MM.1S (cell line): ENCODE results near the gene SLC35E4.

Source experiments
- DNase-seq: peaks from one replicate; pipeline ENCODE4 v3.0.0-alpha.2; 2015
- H2AFZ ChIP-seq: fragments of 300-600 bp; sonication (generic); 2 replicates; pipeline ENCODE4 v1.6.0; 2016; ENCODE audit warnings: antibody characterized with exemption, low read length
- H3F3A ChIP-seq: fragments of 300-600 bp; sonication (generic); 2 replicates; pipeline ENCODE4 v1.6.1; 2016; ENCODE audit warnings: mild to moderate bottlenecking, antibody characterized with exemption, low read length, moderate library complexity, mixed read lengths; ENCODE audit not compliant: insufficient read depth
- H3K27ac ChIP-seq: fragments of 300-600 bp; sonication (generic); 2 replicates; pipeline ENCODE4 v1.5.1; 2016; ENCODE audit warnings: mild to moderate bottlenecking, low read length
- H3K27me3 ChIP-seq: fragments of 300-600 bp; sonication (generic); replicated peaks from 2 replicates; pipeline ENCODE4 v1.6.0; 2016; ENCODE audit warnings: low read length; ENCODE audit not compliant: insufficient read depth
- H3K36me3 ChIP-seq: fragments of 300-600 bp; sonication (generic); replicated peaks from 2 replicates; pipeline ENCODE4 v1.6.1; 2016; ENCODE audit warnings: mild to moderate bottlenecking, low read length, mixed read lengths; ENCODE audit not compliant: insufficient read depth
- H3K4me1 ChIP-seq: fragments of 300-600 bp; sonication (generic); 2 replicates; pipeline ENCODE4 v1.6.1; 2016; ENCODE audit warnings: low read length, mixed read lengths
- H3K4me2 ChIP-seq: fragments of 300-600 bp; sonication (generic); 2 replicates; pipeline ENCODE4 v1.6.0; 2016; ENCODE audit warnings: low read depth, low read length
- H3K4me3 ChIP-seq: fragments of 300-600 bp; sonication (generic); 2 replicates; pipeline ENCODE4 v1.5.1; 2016; ENCODE audit warnings: low read length, mixed read lengths
- H3K79me2 ChIP-seq: fragments of 300-600 bp; sonication (generic); 2 replicates; pipeline ENCODE4 v1.6.1; 2016; ENCODE audit warnings: mixed run types, low read length, mixed read lengths
- H3K9ac ChIP-seq: fragments of 300-600 bp; sonication (generic); 2 replicates; pipeline ENCODE4 v1.6.1; 2016; ENCODE audit warnings: low read length, mixed read lengths
- H3K9me2 ChIP-seq: fragments of 300-600 bp; sonication (generic); replicated peaks from 2 replicates; pipeline ENCODE4 v1.6.1; 2016; ENCODE audit warnings: mild to moderate bottlenecking, low read length, mixed read lengths; ENCODE audit not compliant: insufficient read depth
- H3K9me3 ChIP-seq: fragments of 300-600 bp; sonication (generic); replicated peaks from 2 replicates; pipeline ENCODE4 v1.6.1; 2016; ENCODE audit warnings: mild to moderate bottlenecking, low read length, mixed read lengths; ENCODE audit not compliant: insufficient read depth
- H4K20me1 ChIP-seq: fragments of 300-600 bp; sonication (generic); 2 replicates; pipeline ENCODE4 v1.6.1; 2016; ENCODE audit warnings: mild to moderate bottlenecking, low read length, moderate library complexity, mixed read lengths; ENCODE audit not compliant: insufficient read depth
- CTCF ChIP-seq: fragments of 300-600 bp; sonication (generic); IDR thresholded peaks from 2 replicates; pipeline ENCODE4 v1.5.1; 2016; ENCODE audit warnings: antibody characterized with exemption, low read length, mixed read lengths
- EZH2 ChIP-seq: fragments of 300-600 bp; sonication (generic); optimal IDR thresholded peaks from 2 replicates; pipeline ENCODE3; 2017; ENCODE audit warnings: low read depth, mild to moderate bottlenecking, antibody characterized with exemption, low read length, mixed read lengths
- EZH2phosphoT487 ChIP-seq: fragments of 300-600 bp; sonication (generic); IDR thresholded peaks from 2 replicates; pipeline ENCODE4 v1.6.1; 2018; ENCODE audit warnings: antibody characterized with exemption, low read length

SLC35E4 gene

GRCh38 chr22:30607939-30608338 is 27.6 kb upstream of the SLC35E4 start:
- peak overlapping the region; percentile 98 for H3K4me2 ChIP-seq
- no peaks in the 10 kb centered on the region for H4K20me1 ChIP-seq
- H3K4me1 ChIP-seq, result peaks cover 44% of the 10 kb centered on the region
- H3K79me2 ChIP-seq, result peaks cover 17% of the 10 kb centered on the region
- no peaks in the 10 kb centered on the region for H3K27me3 ChIP-seq
- H3K4me3 ChIP-seq, result 0 out of 2 replicates have a peak overlapping the region, but pooled peaks have one; percentile 75
- peak overlapping the region; percentile 90; the same call in 1 of the 2 replicates for H3K27ac ChIP-seq
- peaks cover 37% of the 10 kb centered on the region for H3F3A ChIP-seq
- H2AFZ ChIP-seq, result no peak overlapping the region
- 0 out of 2 replicates have a peak overlapping the region, but pooled peaks have one; percentile 11 for H3K9ac ChIP-seq
- no peaks in the 10 kb centered on the region for H3K36me3 ChIP-seq
- no peak for DNase-seq
- no peaks in the 10 kb centered on the region for H3K9me3 ChIP-seq
- no peaks in the 10 kb centered on the region for H3K9me2 ChIP-seq
- TF ChIP-seq EZH2, result no peak
- no peak for TF ChIP-seq CTCF
- no peak for TF ChIP-seq EZH2phosphoT487

- Histone ChIP-seq H3K4me1 (peaks cover 44% of the 10 kb centered on the region), H3K4me2 (peak overlapping the region; percentile 98), H3K27me3 (no peaks in the 10 kb centered on the region), H4K20me1 (no peaks in the 10 kb centered on the region), H3K9me3 (no peaks in the 10 kb centered on the region), H3K9me2 (no peaks in the 10 kb centered on the region), H3F3A (peaks cover 37% of the 10 kb centered on the region), H3K9ac (peak overlapping the region; percentile 58), H3K4me3 (peak overlapping the region; percentile 41; the same call in 1 of the 2 replicates), H3K79me2 (peaks cover 17% of the 10 kb centered on the region), H3K27ac (peak overlapping the region; percentile 90), H3K36me3 (no peaks in the 10 kb centered on the region), H2AFZ (peak overlapping the region; percentile 19; the same call in 1 of the 2 replicates)
- DNase-seq, result peak; percentile 92
- TF ChIP-seq CTCF (no peak), EZH2 (no peak), EZH2phosphoT487 (no peak)
Measured at GRCh38 chr22:30609260-30610185, 26.1 kb upstream of the SLC35E4 start.

- Histone ChIP-seq H3K9me3 (no peaks in the 10 kb centered on the region), H3F3A (peaks cover 37% of the 10 kb centered on the region), H3K4me2 (peak overlapping the region; percentile 98; the same call in 1 of the 2 replicates), H4K20me1 (no peaks in the 10 kb centered on the region), H3K4me3 (no peak overlapping the region), H3K4me1 (peaks cover 39% of the 10 kb centered on the region), H3K27me3 (no peaks in the 10 kb centered on the region), H3K9ac (no peak overlapping the region), H2AFZ (no peak overlapping the region), H3K36me3 (no peaks in the 10 kb centered on the region), H3K9me2 (no peaks in the 10 kb centered on the region), H3K79me2 (peaks cover 17% of the 10 kb centered on the region), H3K27ac (peak overlapping the region; percentile 90; the same call in 1 of the 2 replicates)
- DNase-seq, result no peak
- no peak for TF ChIP-seq CTCF
- TF ChIP-seq EZH2, result no peak
- TF ChIP-seq EZH2phosphoT487, result no peak
Measured at GRCh38 chr22:30610299-30610698, 25.3 kb upstream of the SLC35E4 start.
